ENCODE results near the gene CFAP46. TPM values are rescaled to one million over a fixed set of nuclear protein-coding genes. Genes with fewer than 3 reads are reported as not detected.

The CFAP46 gene
- total and polyA plus RNA-seq, 2 of the 8 experiments (the other 6 are each of a cell fraction or from before 2014, with no cell fraction given): 2.6 to 4.8 TPM

- H2BK12ac ChIP-seq (ENCODE audit: low read depth, low read length): 0 out of 2 replicates have a peak overlapping the region, but pooled peaks have one; percentile 35
- no peak overlapping the region for H2BK120ac ChIP-seq (replicated peaks; ENCODE audit: low read depth, low read length)
- H2AFZ ChIP-seq (ENCODE audit: low read length): no peak overlapping the region
- H3K79me2 ChIP-seq (ENCODE audit: control insufficient read depth in 1 of 2, insufficient read depth in 2 of 2, low read length in 2 of 2): no peaks in the 10 kb centered on the region
- H3K79me1 ChIP-seq (ENCODE audit: low read depth, low read length): no peaks in the 10 kb centered on the region
- FAIRE-seq (no peak), DNase-seq (ENCODE audit: low read depth in 1 of 2, low spot score in 2 of 2) (no peak)
- no peak overlapping the region for H3K4me2 ChIP-seq (ENCODE audit: insufficient read depth in 1 of 2, low read depth in 2 of 2, low read length in 2 of 2)
- no peak overlapping the region for H3K4me3 ChIP-seq (ENCODE audit: extremely low read depth in 1 of 4, insufficient read depth in 2 of 4, low read depth in 3 of 4, low read length in 4 of 4)
- H2BK20ac ChIP-seq (ENCODE audit: low read length): no peak overlapping the region
- H3K9me3 ChIP-seq (ENCODE audit: insufficient read depth in 2 of 2, low read depth in 1 of 2, low read length in 1 of 2): no peaks in the 10 kb centered on the region
- H3K36me3 ChIP-seq (ENCODE audit: control insufficient read depth in 2 of 4, insufficient read depth in 4 of 4, low read length in 3 of 4): no peaks in the 10 kb centered on the region
- H3K14ac ChIP-seq (ENCODE audit: insufficient read length): no peak overlapping the region
- no peaks in the 10 kb centered on the region for H3K23me2 ChIP-seq (ENCODE audit: low read depth, low read length)
- 86% methylated on average over 12 of the region's 16 CpGs; no CpG with 5 or more reads in 1 of the 2 experiments for WGBS, 2 experiments (ENCODE audit: extremely low coverage in 1 of 2, insufficient coverage in 1 of 2, insufficient read length in 1 of 2, insufficient replicate concordance in 2 of 2, low coverage in 1 of 2, low lambda C conversion rate in 2 of 2, missing lambda C conversion rate in 1 of 2)
- H4K5ac ChIP-seq (ENCODE audit: insufficient read length, low read depth, low read length): no peak overlapping the region
- no peak overlapping the region for H4K8ac ChIP-seq (ENCODE audit: extremely low read depth, insufficient read depth, low read length)
- ChIA-PET CTCF (ENCODE audit: partially characterized antibody) (no interaction called here), POLR2A (ENCODE audit: partially characterized antibody) (no interaction called here)
- no peak overlapping the region for H2AK5ac ChIP-seq (ENCODE audit: low read depth, low read length)
- no peak overlapping the region for H3K27ac ChIP-seq (ENCODE audit: low read depth, low read length)
- no peak overlapping the region for H3K9ac ChIP-seq (replicated peaks in 1 of 4; ENCODE audit: extremely low read depth in 1 of 4, low read depth in 3 of 4, low read length in 3 of 4)
- H3K4me1 ChIP-seq (replicated peaks in 1 of 4; ENCODE audit: control insufficient read depth in 3 of 4, insufficient read depth in 4 of 4, low read length in 3 of 4): peaks cover 13 to 29% (median 20%) of the 10 kb centered on the region in 4 experiments
- H4K20me1 ChIP-seq (replicated peaks in 1 of 2; ENCODE audit: control insufficient read depth in 1 of 2, insufficient read depth in 2 of 2, low read length in 2 of 2): no peaks in the 10 kb centered on the region
- 0 out of 2 replicates have a peak overlapping the region, but pooled peaks have one; percentile 54 for H2BK5ac ChIP-seq (ENCODE audit: low read depth, low read length)
- H4K91ac ChIP-seq (replicated peaks; ENCODE audit: insufficient read length, low read length): peak overlapping the region; percentile 49
- H3K18ac ChIP-seq (ENCODE audit: extremely low read depth, low read length): peak overlapping the region; percentile 63; the same call in 1 of the 2 replicates
- no peak overlapping the region for H2BK15ac ChIP-seq (ENCODE audit: low read length)
- no peak overlapping the region for H3K4ac ChIP-seq (replicated peaks; ENCODE audit: insufficient read length, low read depth, low read length)
- H3K27me3 ChIP-seq (replicated peaks in 1 of 4; ENCODE audit: control insufficient read depth in 3 of 4, extremely low read depth in 1 of 4, insufficient read depth in 3 of 4, low read length in 3 of 4): no peaks in the 10 kb centered on the region
- no peak overlapping the region for H3K56ac ChIP-seq (replicated peaks; ENCODE audit: insufficient read length, low read depth, low read length)
- no peak overlapping the region for H3K23ac ChIP-seq (ENCODE audit: insufficient read length)
- TF ChIP-seq KDM1A (IDR thresholded peaks at IDR 0.05; ENCODE audit: borderline replicate concordance, low read length) (no peak), BACH1 (IDR thresholded peaks at IDR 0.05; ENCODE audit: low read length) (no peak)
Observed at GRCh38 chr10:132888898-132889490, 53.4 kb downstream of the CFAP46 start.
